Measurements from ENCODE around the gene ILKAP. TPM values are rescaled to one million over a fixed set of nuclear protein-coding genes. Genes with fewer than 3 reads are reported as not detected.

ILKAP gene
- total RNA-seq, 1 experiment from 2014 or later = 59.6 TPM

GRCh38 chr2:238139196-238140039 is 64.1 kb downstream of the ILKAP start:
- intact Hi-C loops (cut with micrococcal nuclease) = loop anchor here (5.0 kb wide), 1 partner anchor 77 kb away; the partner anchor contains the start of gene SCLY
- TF ChIP-seq CTCF (IDR thresholded peaks at IDR 0.05; ENCODE audit: unreplicated experiment) = peak; percentile 43
- ChIA-PET POLR2A (no interaction called here), CTCF (no interaction called here)
- no peaks in the 10 kb centered on the region for H3K27me3 Mint-ChIP-seq (ENCODE audit: insufficient read depth, unreplicated experiment)
- H3K4me1 Mint-ChIP-seq (ENCODE audit: insufficient read depth, unreplicated experiment) = peaks cover 26% of the 10 kb centered on the region
- BruUV-seq (replicated peaks) = no TSS peak
- H3K36me3 Mint-ChIP-seq (ENCODE audit: insufficient read depth, unreplicated experiment) = no peaks in the 10 kb centered on the region
- H3K27ac Mint-ChIP-seq (ENCODE audit: low read depth, unreplicated experiment) = no peak overlapping the region
- no peak overlapping the region for H3K4me3 Mint-ChIP-seq (ENCODE audit: unreplicated experiment)
- DNase-seq (ENCODE audit: unreplicated experiment) = no peak
- H3K9me3 Mint-ChIP-seq (ENCODE audit: unreplicated experiment) = no peaks in the 10 kb centered on the region

GRCh38 chr2:238138331-238139195 is 64.9 kb downstream of the ILKAP start, which contains the start of gene KLHL30:
TSS of gene KLHL30 (plus strand) at chr2:238138668. CDS start at chr2:238140755, 2,087 bp downstream.
- POLR2A ChIA-PET = interaction anchor here (0.6 to 2.1 kb wide), 2 partner anchors 46 to 78 kb away, joined by 4 to 5 read pairs; partner anchors contain the start of gene SCLY
- H3K9me3 Mint-ChIP-seq (ENCODE audit: unreplicated experiment) = no peaks in the 10 kb centered on the region

GRCh38 chr2:238137885-238138284 is 65.6 kb downstream of the ILKAP start:
- TF ChIP-seq CTCF (IDR thresholded peaks at IDR 0.05; ENCODE audit: unreplicated experiment) = no peak
- no peak for DNase-seq (ENCODE audit: unreplicated experiment)
- Mint-ChIP-seq H3K36me3 (ENCODE audit: insufficient read depth, unreplicated experiment) (no peaks in the 10 kb centered on the region), H3K4me3 (ENCODE audit: unreplicated experiment) (no peak overlapping the region), H3K27me3 (ENCODE audit: insufficient read depth, unreplicated experiment) (no peaks in the 10 kb centered on the region), H3K27ac (ENCODE audit: low read depth, unreplicated experiment) (no peak overlapping the region), H3K4me1 (ENCODE audit: insufficient read depth, unreplicated experiment) (peaks cover 19% of the 10 kb centered on the region), H3K9me3 (ENCODE audit: unreplicated experiment) (no peaks in the 10 kb centered on the region)
- POLR2A ChIA-PET = interaction anchor here (0.6 to 2.1 kb wide), 2 partner anchors 45 to 77 kb away, joined by 4 to 5 read pairs; partner anchors contain the start of gene SCLY
- intact Hi-C loops (cut with micrococcal nuclease) = loop anchor here (5.0 kb wide), 1 partner anchor 76 kb away; the partner anchor contains the start of gene SCLY
- CTCF ChIA-PET = interaction anchor here (0.6 to 0.7 kb wide), 2 partner anchors 16 to 181 kb away, joined by 3 read pairs; no protein-coding TSS in a partner anchor
- BruUV-seq (replicated peaks) = no TSS peak

More at GRCh38 chr2:238138331-238139195, 64.9 kb downstream of the ILKAP start, which contains the start of gene KLHL30:
- Mint-ChIP-seq H3K4me3 (ENCODE audit: unreplicated experiment) (no peak within 1 kb of the TSS), H3K36me3 (ENCODE audit: insufficient read depth, unreplicated experiment) (no peaks in the 10 kb centered on the region), H3K27me3 (ENCODE audit: insufficient read depth, unreplicated experiment) (no peaks in the 10 kb centered on the region), H3K27ac (ENCODE audit: low read depth, unreplicated experiment) (no peak within 1 kb of the TSS), H3K4me1 (ENCODE audit: insufficient read depth, unreplicated experiment) (peaks cover 20% of the 10 kb centered on the region)
- no peak for TF ChIP-seq CTCF (IDR thresholded peaks at IDR 0.05; ENCODE audit: unreplicated experiment)
- CTCF ChIA-PET = interaction anchor here (0.5 kb wide), 1 partner anchor 314 kb away, joined by 3 read pairs; no protein-coding TSS in a partner anchor
- no peak for DNase-seq (ENCODE audit: unreplicated experiment)
- no TSS peak for BruUV-seq (replicated peaks)
- intact Hi-C loops (cut with micrococcal nuclease) = loop anchor here (5.0 kb wide), 1 partner anchor 76 kb away; the partner anchor contains the start of gene SCLY

All from MCF 10A (cell line).